ENCODE results near the gene ERI3. TPM values are rescaled to one million over a fixed set of nuclear protein-coding genes. Genes with fewer than 3 reads are reported as not detected.

ERI3 gene
- total and polyA plus RNA-seq, 9 of the 15 experiments (the other 6 are each of a cell fraction or from before 2014, with no cell fraction given) = 47.8 to 93.4 (median 67.2) TPM

- 0 out of 2 replicates have a peak, but pooled peaks have one; percentile 32 for TF ChIP-seq ZNF277 (CRISPR knock-in tag; IDR thresholded peaks at IDR 0.05; ENCODE audit: borderline replicate concordance)
- no peak for TF ChIP-seq ZFPM2 (CRISPR knock-in tag; IDR thresholded peaks at IDR 0.05)
- TF ChIP-seq NR2F6 (CRISPR knock-in tag; IDR thresholded peaks at IDR 0.05) = 0 out of 2 replicates have a peak, but pooled peaks have one; percentile 37
- TF ChIP-seq ZNF707 (CRISPR knock-in tag; conservative IDR thresholded peaks at IDR 0.05) = 0 out of 2 replicates have a peak, but pooled peaks have one; percentile 39
- TF ChIP-seq SREBF2 (CRISPR knock-in tag; IDR thresholded peaks at IDR 0.05) = no peak
Observed at GRCh38 chr1:44355582-44356305, 687 bp upstream of the ERI3 start (continued).

- ChIA-PET POLR2A (interaction anchor here (0.6 to 2.0 kb wide), 10 partner anchors 8 to 362 kb away, joined by 3 to 9 read pairs (median 4); partner anchors contain the start of gene DMAP1), CTCF (ENCODE audit: low intra/inter-chr PET ratio) (no interaction called here)
- H3K9ac ChIP-seq (ENCODE audit: insufficient read depth in 1 of 2, low read depth in 2 of 2, low read length in 2 of 2) = peak overlapping the region; percentile 70 to 91
- H3K9me3 ChIP-seq (replicated peaks; ENCODE audit: control insufficient read depth, insufficient read depth, low read depth, low read length) = no peaks in the 10 kb centered on the region
- in situ Hi-C loops (cut with MboI) = no loop called here
- peak overlapping the region; percentile 62 for H3K27ac ChIP-seq (ENCODE audit: extremely low read depth, low read depth, low read length)
- H3K9me1 ChIP-seq (ENCODE audit: control insufficient read depth, insufficient read depth, low read length) = no peaks in the 10 kb centered on the region
- TF ChIP-seq ZKSCAN1 (IDR thresholded peaks at IDR 0.05; ENCODE audit: low read depth, low read length) (no peak), HMBOX1 (IDR thresholded peaks at IDR 0.05) (0 out of 2 replicates have a peak, but pooled peaks have one; percentile 27), E2F4 (CRISPR knock-in tag; IDR thresholded peaks at IDR 0.05; ENCODE audit: low read depth) (no peak)
- H3K4me2 ChIP-seq (ENCODE audit: insufficient read depth, low read length) = peak overlapping the region; percentile 96
- peak overlapping the region; percentile 65 for H2AFZ ChIP-seq (ENCODE audit: low read depth, low read length)
- FAIRE-seq (no peak), DNase-seq (ENCODE audit: extremely low read depth in 1 of 4, low spot score in 3 of 4) (peak in 1 of 4 experiments; percentile 21), ATAC-seq (no peak)
- peaks cover 16 to 36% of the 10 kb centered on the region in 2 experiments for H3K4me1 ChIP-seq (replicated peaks in 1 of 2; ENCODE audit: control insufficient read depth in 2 of 2, insufficient read depth in 2 of 2, low read length in 2 of 2)
- BruUV-seq (replicated peaks) = TSS peak; percentile 66
- no peaks in the 10 kb centered on the region for H3K27me3 ChIP-seq (ENCODE audit: control insufficient read depth in 2 of 2, insufficient read depth in 2 of 2, low read length in 2 of 2)
- 0 out of 3 replicates have a peak, but pooled peaks cover 4% of the 10 kb centered on the region for H3K36me3 ChIP-seq (ENCODE audit: control insufficient read depth, insufficient read depth, low read length)
- H3K4me3 ChIP-seq = peak overlapping the region; percentile 80
- H3K79me2 ChIP-seq (ENCODE audit: control insufficient read depth, insufficient read depth, low read length) = peaks cover 33% of the 10 kb centered on the region
- intact Hi-C loops (cut with micrococcal nuclease) = no loop called here
- no peaks in the 10 kb centered on the region for H4K20me1 ChIP-seq (replicated peaks; ENCODE audit: control insufficient read depth, insufficient read depth, low read length)
- WGBS (ENCODE audit: insufficient coverage, low coverage, missing lambda C conversion rate) = 39% methylated on average over 9 of the region's 10 CpGs
Observed at GRCh38 chr1:44354268-44354839, 703 bp downstream of the ERI3 start.
